Measurements from ENCODE around the gene ABCB11. TPM values are rescaled to one million over a fixed set of nuclear protein-coding genes. Genes with fewer than 3 reads are reported as not detected.

The ABCB11 gene
- polyA plus RNA-seq, 3 donors, result 0.01 to 0.13 (median 0.03) TPM

DNA sequence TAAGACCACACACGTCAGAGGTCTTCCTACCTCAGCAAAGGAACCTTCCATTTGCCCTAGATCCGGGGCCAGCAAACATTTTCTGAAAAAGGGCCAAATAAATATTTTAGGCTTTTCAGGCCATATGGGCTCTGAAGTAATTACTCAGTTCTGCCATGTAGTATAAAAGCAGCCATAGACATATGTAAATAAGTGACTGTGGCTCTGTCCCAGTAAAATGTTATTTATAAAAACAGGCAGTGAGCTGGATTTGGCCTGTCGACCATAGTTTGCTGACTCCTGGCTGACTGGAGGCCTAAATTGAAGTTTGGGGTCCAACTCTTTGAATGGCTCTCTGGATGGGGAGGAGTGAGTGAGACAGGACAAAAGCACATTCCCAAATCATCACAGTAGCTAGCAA is 49.5 kb downstream of the ABCB11 start:
- DNase-seq (ENCODE audit: low read depth in 3 of 3, low spot score in 2 of 3), result no peak

DNA sequence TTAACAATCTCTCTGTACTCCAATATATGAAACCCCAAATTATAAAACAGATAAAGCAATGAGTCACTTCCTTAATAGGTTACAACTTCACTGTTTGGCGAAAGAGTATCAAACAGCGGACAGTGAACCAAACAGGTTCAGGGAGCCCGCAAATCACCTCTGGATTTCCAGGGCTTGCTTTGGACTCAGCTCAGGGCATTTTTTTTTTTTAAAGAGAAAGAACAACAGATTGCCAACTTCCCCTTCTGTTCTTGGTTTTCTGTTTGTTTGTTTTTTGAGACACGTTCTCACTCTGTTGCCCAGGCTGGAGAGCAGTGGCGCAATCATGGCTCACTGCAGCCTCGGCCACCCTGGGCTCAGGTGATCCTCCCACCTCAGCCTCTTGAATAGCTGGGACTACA is 52.7 kb downstream of the ABCB11 start:
- DNase-seq (ENCODE audit: low read depth in 3 of 3, low spot score in 2 of 3), result no peak

DNA sequence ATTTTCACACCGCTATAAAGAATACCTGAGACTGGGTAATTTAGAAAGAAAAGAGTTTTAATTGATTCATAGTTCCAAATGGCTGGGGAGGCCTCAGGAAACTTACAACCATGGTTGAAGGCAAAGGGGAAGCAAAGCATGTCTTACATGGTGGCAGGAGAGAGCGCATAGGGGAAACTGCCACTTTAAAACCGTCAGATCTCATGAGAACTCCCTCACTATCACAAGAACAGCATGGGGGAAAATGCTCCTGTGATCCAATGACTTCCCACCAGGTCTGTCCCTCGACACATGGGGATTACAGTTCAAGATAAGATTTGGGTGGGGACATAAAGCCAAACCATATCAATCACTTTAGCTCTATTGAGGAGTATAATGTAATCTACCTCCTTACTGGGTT is 53.5 kb downstream of the ABCB11 start:
- no peak for DNase-seq (ENCODE audit: low read depth in 3 of 3, low spot score in 2 of 3)

DNA sequence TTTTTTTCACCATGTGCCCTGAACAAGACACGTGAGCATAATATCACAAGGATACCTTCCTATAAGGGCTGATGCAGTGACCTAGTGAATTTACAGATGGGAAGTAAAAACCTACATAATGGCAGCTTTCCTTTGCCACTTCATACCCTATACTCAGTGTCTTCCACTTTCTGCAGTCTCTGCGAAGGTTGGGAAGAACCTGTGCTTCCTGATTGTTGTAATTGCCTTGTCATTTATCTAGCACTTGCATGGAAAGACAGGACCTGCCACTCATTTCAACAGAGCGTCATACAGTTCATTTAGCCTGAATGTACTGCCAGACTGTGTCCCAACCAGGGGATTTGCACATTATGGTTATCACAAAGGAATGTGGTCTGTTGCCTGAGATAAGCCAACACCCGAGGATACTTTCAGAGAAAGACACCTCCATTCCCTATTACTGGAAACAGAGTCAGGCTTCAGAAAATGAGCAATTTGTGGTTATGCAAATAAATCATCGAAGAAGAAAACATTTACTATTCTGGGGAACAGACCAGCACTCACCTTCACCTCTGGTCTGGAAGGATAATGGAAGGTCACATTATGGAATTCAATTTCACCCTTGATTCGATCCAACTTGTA is 55.0 kb downstream of the ABCB11 start:
- DNase-seq (ENCODE audit: low read depth in 3 of 3, low spot score in 2 of 3), result peak in 1 of 3 donors; percentile 29

DNA sequence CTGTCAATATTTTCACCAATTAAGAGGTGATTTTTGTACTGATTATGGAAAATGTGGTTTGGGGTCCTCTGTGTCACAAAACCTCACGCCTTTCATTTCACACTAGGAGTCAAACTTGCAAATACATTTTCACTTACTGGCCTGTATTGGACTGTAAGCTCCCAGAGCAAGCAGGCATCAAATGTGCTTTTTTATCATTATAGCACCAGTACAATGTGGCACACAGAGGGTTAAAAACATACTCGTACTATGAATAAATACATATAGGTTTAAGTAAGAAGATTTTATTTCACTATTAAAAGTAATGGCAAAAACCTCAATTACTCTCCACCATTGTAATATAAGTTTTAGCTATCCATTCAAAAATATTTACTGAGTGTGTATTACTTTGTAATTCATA is 56.7 kb downstream of the ABCB11 start:
- DNase-seq (ENCODE audit: low read depth in 3 of 3, low spot score in 2 of 3), result no peak

DNA sequence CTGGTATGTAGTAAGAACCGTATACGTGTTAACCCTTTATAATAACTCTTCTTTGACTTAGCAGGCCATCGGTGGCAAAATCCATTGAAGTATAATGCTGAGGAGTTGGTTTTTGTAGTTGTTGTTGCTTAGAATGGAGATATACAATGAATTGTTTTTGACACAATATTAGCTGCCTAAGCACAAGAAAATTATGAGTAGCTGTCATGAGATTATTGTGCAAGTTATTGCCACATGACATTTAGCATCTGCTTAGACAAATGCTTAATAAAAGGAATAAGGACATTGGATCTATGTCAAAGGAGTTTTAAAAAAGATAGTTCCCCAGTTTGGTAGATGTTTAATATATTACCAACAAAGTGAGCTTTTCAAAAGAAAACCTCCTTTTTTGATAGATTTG is 59.9 kb downstream of the ABCB11 start:
- no peak for DNase-seq (ENCODE audit: low read depth in 3 of 3, low spot score in 2 of 3)

DNA sequence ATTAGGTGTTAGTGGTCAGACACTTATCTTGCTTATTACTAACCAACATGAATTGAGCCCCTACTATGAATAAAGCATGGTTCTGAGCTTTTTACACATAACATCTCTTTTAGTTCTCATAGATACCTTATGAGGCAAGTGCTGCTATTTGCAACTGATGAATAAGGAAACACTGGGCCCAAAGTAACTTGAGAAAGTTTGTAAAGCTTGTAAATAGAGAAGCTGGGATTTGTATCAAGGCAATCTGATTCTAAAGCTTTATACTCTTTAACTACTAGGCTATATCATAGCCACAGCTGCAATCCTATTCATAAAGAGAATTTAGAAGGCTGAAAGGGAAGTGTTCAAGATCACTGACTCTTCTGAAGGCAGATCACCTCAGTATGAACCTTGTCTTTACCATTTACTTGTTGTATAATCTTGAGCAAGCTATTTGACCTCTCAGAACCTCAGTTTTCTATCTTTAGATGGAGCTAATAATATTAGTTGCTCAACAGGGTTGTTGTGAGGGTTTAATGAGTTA is 60.4 kb downstream of the ABCB11 start:
- no peak for DNase-seq (ENCODE audit: low read depth in 3 of 3, low spot score in 2 of 3)

DNA sequence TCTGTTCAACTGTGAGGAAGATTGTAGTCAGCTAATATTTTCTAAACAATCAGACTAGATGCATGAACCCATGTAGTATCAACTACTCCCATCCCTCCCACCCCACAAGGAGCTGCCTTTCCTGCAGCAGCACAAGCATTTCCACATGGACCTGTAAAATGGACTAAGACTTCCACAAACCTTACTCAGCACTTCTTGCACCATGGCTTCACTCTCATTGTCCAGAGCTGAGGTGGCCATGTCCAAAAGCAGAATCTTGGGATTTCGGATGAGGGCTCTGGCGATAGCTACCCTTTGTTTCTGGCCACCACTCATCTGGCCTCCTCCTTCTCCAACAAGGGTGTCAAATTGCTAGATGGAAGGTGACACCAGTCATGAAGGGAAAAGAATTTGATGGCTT is 61.3 kb downstream of the ABCB11 start:
- no peak for DNase-seq (ENCODE audit: low read depth in 3 of 3, low spot score in 2 of 3)

DNA sequence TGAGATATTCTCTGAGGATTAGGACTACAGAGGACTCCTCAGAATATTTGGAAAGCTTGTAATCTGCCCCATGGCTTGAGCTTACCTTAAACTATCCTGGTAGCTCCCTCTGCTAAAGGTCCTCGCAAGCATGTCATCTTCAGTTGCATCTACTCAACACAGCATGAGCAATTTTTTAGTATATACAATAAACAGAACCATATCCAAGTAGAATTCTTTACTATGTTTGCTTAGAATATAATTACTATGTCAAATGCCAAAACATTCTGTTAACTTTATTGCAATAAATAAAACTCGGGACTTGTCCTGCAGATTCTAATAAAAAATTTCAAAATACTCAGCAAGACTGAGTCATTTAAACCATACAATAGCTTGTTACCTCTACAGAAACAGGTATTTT is 62.8 kb downstream of the ABCB11 start:
- DNase-seq (ENCODE audit: low read depth in 3 of 3, low spot score in 2 of 3), result no peak

DNA sequence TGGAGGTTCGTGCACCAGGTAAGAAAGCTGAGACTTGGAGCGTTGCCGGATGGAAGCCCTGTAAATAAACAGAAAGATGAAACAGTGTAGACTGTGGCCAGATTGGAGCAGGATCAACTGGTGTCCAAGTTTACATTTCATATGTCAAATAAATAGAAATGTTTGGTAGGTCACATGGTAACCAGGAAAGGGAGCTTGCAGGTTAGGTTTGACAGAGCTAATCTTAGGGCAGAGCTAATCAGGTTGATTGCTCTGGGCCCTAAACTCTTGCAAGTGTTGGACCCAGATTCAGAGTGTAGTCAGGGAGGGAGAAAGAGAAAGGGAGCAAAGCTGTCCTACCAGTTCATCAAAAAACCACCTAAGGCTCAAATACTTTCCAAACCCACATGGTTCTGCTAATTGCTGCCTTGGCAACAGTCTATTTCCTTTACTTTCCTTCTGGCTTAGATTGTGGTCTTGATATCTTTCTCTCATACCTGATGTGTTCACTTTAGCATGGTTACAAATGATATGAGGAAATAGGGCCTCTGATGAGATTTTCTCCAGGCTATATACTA is 66.8 kb downstream of the ABCB11 start:
- DNase-seq (ENCODE audit: low read depth in 3 of 3, low spot score in 2 of 3), result no peak

DNA sequence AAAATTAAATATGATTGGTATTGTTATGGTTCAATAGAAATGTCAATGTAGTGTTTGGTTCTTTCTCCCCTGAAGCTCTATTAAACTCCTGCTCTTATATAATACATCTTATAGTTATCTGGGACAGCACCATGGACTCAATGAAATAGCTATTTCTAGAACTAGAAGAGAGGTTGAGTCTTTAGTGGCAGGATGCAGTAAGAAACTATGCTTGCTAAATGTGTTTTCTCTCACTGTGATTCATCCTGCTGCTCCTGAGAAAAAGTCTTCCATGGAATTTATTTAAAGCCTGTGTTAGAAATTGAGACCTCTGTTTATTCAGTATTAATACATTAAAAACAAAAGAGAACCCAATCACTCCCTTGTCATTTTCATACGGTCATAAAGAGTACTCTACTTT is 68.5 kb downstream of the ABCB11 start:
- DNase-seq (ENCODE audit: low read depth in 3 of 3, low spot score in 2 of 3), result no peak

DNA sequence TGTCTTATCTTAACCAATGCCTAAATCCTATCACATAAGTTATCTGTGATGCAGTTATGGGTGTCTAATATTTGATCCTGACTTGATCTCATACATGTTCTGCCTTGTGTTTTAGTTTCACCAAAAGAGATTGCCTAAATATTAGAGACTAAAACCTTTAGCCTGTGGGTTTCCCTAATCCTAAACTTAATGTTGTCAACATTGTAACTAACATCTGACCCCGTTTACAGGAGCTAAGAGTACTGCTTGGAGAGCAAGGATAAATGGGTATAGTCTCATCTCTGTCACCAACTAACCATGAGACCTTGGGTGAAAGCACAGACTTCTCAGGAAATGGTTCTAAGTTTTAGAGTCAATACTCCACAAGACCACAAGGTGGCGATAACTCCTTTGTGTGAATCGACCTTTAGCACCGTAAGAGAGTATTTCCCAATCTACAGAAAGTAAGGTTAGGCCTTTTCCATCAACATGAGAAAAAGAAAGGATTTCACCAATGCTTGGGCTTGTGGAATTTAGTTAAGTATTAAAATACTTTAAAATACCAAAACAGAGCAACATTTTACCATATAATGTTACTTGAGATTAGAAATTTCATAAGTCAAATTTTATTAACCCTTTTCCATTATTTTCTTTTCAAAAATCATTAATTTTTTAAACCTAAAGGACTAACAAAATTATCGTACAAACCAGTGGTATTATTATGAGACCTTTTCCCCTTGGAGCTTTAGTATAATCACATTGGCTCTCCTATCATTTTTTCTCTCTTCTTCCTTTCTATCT is 69.5 kb downstream of the ABCB11 start:
- peak in 2 of 3 donors; percentile 39 to 41 for DNase-seq (ENCODE audit: low read depth in 3 of 3, low spot score in 2 of 3)

DNA sequence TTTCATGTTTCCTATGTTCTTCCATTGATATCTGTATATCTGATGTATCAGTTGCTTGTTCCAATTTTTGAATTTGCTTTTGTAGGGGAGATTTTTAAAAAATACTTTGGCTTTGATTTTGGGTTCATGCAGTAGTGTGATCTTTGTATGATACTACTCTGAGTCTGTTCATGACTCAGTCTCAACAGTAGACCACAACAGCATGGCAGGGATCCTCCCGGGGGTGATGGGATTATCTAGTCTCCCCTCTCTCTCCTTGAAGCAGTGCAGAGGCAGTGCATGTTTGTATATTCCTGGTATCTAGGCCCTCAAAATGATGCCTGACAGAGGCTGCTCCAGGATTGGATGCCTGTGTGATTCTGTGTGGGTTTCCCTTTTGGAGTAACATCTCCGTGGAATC is 74.7 kb downstream of the ABCB11 start:
- no peak for DNase-seq (ENCODE audit: low read depth in 3 of 3, low spot score in 2 of 3)

DNA sequence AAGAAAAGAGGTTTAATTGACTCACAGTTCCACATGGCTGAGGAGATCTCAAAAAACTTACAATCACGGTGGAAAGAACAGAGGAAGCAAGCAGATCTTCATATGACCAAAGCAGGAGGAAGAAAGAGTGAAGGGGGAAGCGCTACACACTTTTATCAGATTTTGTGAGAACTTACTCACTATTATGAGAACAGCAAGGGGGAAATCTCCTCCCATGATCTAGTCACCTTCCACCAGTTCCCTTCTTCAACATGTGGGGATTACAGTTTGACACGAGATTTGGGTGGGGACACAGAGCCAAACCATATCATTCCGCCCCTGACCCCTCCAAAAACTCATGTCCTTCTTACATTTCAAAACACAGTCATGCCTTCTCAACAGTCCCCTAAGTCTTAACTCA is 75.8 kb downstream of the ABCB11 start:
- no peak for DNase-seq (ENCODE audit: low read depth in 3 of 3, low spot score in 2 of 3)

DNA sequence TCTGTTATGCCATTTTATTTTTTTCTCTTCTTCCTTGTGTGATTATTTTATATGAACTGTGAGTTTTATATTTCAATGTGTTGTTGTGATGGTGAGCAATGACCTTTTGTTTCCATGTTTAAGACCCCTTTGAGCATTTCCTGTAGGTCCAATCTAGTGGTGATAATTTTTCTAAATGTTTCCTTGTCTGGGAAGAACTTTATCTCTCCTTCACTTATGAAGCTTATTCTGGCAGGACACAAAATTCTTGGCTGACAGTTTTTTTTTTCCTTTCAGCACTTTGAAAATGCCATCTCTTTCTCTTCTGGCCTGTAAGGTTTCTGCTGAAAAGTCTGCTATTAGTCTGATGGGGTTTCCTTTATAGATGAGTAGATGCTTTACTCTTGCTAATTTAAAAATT is 76.9 kb downstream of the ABCB11 start:
- DNase-seq (ENCODE audit: low read depth in 3 of 3, low spot score in 2 of 3), result no peak

DNA sequence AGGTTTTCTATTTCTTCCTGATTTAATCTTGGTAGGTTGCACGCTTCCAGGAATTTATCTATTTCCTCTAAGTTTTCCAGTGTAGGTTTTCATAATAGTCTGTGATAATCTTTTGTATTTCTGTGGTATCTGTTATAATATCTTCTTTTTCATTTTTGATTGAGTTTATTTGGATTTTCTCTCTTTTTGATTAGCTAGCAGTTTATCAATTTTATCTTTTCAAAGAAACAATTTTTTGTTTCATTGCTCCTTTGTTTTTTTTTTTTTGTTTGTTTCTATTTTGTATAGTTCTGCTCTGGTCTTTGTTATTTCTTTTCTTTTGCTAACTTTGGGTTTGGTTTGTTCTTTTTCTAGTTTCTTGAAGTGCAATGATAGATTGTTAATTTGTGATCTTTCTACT is 78.7 kb downstream of the ABCB11 start:
- no peak for DNase-seq (ENCODE audit: low read depth in 3 of 3, low spot score in 2 of 3)

DNA sequence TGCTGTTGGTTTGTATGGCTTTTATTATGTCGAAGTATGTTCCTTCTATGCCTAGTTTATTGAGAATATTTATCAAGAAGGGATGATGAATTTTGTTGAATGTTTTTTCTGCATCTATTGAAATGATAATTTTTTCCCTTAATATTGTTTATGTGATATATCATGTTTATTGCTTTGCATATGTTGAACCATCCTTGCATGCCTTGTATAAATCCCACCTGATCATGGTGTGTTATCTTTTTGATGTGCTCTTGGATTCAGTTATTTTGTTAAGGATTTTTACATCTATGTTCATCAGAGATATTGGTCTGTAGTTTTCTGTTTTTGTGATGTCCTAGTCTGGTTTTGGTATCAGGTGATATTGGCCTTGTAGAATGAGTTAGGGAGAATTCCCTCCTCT is 79.3 kb downstream of the ABCB11 start:
- DNase-seq (ENCODE audit: low read depth in 3 of 3, low spot score in 2 of 3), result no peak

DNA sequence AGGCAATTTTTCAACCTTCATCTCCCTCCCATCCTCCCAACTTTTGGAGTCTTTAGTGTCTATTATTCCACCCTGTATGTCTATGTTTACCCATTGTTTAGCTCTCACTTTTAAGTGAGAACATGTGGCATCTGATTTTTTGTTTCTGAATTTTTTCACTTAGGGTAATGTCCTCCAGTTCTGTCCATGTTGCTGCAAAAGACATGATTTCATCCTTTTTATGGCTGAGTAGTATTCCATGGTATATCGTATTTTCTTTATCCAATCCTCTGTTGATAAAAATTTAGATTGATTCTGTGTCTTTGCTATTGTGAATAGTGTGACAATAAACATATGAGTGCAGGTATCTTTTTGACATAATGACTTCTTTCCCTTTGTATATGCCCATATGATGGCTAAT is 81.8 kb downstream of the ABCB11 start:
- DNase-seq (ENCODE audit: low read depth in 3 of 3, low spot score in 2 of 3), result no peak

DNA sequence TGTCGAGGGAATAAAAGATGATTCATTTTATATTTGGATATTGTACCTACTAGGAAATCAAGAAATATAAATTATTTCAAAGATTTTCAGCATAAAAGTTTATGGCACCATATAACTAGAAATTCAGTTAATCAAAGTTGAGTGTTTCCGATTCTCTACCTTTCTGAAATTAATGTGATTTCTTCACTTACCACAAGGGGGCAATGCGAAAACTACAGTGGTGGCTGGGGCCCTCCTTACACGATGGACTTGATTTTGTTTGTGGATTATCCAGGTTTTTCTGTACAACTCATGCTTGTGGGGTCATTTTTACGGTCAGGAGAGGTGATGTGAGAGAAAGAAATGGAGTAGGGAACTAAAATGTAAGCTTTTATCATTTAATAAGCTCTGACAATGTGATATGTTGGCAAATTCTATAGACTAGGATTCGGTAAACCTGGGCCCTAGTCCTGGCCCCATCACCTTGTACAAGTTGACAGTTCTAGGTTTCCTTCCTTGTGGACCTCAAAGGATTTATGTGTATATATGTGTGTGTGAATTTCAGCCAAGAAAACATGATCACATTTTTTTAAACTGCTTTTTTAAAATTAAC is 82.4 kb downstream of the ABCB11 start:
- DNase-seq (ENCODE audit: low read depth in 3 of 3, low spot score in 2 of 3), result no peak

DNA sequence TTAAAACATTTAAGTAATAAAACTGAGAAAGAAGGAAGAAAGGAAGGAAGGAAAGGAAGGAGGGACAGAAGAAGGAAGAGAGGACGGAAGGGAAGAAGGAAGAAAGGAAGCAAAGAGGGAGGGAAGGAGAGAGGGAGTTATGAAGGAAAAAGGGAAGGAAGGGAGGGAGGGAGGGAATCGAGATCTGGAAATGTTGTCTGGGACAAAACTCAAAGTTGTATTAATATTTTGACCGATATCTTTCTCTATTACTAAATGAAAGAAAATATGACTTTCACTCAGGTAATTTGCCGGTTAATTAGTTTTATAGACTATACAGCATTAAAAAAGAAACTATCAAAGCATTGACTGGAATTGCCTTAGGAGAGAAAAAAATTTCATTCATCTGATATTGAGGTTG is 85.6 kb downstream of the ABCB11 start:
- DNase-seq (ENCODE audit: low read depth in 3 of 3, low spot score in 2 of 3), result no peak

DNA sequence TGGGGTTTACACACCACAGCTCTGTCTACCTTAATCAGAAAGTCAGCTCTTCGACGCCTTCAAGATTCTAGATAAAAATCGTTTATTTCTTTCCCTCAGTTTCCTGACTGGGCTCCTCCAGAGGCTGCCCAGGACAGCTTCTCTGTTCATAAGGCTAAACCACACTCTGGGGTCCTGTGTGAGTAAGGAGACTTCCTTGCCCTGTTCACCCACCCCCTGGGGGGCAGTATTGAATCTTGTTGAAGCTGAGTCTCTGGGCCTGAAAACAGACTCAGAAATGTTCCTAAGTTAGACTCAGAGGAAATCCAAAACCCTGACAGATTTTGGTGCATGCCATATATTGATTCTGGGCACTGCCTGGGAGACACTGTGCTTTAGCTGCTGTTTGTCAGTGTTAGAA is 87.1 kb downstream of the ABCB11 start:
- no peak for DNase-seq (ENCODE audit: low read depth in 3 of 3, low spot score in 2 of 3)

DNA sequence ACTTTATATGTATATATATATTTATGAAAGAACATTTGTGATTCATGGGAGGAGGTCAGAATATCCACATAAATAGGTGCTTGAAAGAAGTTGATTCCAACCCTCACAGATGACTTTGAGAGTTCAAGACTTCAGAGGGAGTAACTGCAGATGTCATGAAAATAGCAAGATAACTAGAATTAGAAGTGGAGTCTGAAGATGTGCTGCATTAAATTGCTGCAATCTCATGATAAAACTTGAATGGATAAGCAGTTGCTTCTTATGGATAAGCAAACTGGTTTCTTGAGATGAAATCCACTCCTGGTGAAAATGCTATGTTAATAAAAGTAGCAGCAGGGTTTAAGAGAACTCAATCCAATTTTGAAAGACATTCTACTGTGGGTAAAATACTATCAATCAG is 89.8 kb downstream of the ABCB11 start:
- DNase-seq (ENCODE audit: low read depth in 3 of 3, low spot score in 2 of 3), result no peak

All from right renal cortex interstitium (tissue), 3 donors.